GM18858 (cell line): ENCODE results near the gene CPTP.

Experiments used
- ATAC-seq: cut with Tn5 transposase; IDR thresholded peaks from one replicate; pipeline ENCODE4 v1.9.1; 2021; ENCODE audit not compliant: unreplicated experiment

CPTP gene

DNA sequence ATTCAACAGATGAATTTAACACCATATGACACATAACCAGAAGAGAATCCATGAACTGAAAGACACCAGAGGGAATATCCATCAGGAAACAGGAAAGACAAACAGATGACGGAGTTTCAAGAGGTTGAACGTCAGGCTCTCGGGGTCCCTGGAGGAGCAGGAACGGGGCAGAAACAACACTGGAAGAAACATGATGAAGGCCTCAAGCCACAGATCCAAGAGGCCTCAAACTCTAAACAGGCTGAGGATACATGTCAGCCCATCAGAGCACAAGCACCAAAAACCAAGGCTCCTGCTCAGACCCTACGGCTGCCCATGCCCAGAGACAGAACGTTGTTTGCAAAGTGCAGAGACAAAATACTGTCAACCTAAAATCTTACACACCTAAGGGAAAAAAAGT is 7.2 kb upstream of the CPTP start:
- no peak for ATAC-seq

DNA sequence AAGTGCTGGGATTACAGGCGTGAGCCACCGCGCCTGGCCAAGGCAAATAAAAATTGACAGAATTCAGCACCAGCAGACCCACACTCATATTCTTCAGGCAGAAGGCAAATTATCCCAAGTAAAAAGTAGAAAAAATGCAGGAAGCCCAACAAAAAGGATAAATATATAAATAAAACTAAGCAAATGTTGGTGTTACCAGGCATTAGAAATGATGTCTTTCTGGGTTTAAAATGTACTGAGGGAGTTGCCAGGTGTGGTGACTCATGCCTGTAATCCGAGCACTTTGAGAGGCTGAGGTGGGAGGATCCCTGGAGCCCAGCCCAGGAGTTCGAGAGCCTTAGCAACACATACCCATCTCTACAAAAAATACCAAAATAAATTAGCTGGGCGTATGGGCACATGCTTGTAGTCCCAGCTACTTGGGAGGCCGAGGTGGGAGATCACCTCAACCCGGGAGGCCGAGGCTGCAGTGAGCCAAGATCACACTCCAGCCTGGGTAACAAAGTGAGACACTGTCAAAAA is 6.4 kb upstream of the CPTP start:
- no peak for ATAC-seq

DNA sequence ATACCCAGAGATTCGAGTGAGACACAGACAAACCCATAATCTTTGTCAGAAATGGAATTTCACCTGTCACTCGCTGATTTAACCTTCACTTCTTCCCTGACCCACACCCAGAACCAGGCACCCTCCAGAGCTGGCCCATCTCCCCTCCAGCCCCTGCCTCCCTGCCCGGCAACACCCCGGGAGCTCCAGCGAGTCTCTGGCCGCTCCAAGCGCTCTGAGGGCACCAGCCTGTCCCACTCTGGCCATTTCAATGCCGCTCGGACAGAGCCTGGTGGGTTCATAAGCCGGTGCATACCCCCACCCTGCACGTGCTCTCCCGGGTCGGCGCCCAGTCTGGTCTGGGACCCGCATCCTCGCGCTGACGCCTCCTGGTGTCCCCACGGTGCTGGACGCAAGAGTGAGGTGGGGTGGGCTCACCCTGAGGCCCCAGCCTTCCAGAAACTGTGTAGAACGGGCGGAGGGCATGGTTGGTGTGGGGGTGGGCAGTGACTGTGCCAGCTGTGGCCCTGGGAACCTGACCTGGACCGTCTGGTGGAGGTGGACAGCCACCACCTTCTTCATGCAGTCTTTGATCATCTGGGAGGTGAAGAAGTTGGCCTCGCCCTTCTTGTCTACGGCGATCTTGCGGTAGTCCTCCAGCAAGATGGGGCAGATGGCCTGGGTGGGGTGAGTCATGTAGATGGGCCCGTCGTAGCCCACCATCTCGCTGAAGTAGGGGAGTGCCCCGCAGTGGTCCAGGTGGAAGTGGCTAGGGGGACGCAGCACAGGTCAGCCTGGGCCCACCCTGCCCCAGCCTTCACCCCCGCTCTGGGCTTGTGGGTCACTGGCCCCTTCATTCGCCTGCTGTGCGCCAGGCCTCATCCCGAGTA is 5.6 kb upstream of the CPTP start:
- ATAC-seq, result no peak

DNA sequence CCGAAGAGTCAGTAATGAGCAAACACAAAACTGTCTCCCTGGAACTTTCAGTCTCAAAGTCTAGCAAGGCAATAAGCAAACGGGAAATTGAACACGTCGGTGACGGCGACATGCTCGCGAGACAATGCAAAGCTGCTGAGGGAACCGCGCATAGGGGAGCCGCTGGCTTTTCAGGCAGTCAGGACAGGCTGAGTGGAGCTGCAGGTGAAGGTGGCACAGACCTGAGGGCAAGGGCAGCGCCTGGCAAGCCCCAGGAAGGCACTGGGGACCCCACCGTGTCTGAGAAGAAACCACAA is 5.0 kb upstream of the CPTP start:
- ATAC-seq, result no peak

DNA sequence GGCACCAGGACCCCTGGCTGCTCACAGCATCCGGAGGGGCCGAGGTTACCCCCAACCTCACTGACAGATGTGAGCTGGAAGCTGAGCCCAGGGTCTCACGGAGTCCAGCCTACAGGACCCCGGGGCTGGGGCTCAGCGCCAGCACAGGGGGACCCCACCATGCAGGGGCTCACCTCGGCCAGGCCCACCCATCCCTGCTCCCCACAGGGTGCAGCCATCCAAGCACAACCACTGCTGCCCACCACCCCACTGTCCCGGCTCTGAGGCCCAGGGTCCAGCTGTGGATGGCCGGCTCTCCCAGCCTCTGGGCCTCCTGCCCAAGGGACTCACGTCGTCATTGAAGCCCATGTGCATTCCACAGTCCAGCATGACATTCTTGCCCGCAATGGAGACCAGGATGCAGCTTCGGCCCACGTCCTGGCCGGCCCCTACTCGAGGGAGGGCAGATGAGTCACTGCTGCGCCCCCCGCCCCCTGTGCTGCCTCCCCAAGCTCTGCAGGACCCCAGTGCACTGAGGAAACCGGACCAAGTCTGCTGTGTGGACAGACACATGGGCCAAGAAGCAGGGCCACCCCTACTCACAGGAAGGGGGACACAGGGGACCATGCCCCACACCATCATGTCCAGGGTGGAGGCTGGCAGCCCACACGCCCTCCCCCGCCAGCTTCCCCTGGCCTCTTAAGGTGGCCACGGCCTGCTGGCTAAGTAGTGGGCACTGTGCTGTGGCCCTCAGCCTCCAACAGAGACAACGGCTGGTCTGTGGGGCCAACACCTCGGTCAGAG is 3.7 kb upstream of the CPTP start:
- no peak for ATAC-seq

DNA sequence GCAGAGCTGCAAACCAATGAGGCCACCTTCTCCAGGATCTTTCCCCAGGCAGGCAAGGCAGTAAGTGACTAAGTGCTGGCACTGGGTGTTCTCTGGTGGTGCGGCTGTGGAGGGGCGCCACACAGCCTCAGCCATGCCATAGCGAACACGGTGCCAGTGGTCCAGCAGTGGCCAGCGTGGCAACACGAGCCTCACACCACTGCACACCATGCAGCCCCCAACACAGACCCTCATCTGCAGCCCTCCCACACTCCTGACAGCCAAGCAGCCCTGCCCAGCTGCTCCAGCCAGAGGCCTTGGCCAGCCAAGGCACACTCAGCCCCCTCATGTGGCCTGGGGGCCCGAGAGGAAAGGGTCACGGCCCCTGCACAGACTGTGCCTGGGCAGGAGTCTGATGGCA is 3.1 kb upstream of the CPTP start:
- no peak for ATAC-seq

DNA sequence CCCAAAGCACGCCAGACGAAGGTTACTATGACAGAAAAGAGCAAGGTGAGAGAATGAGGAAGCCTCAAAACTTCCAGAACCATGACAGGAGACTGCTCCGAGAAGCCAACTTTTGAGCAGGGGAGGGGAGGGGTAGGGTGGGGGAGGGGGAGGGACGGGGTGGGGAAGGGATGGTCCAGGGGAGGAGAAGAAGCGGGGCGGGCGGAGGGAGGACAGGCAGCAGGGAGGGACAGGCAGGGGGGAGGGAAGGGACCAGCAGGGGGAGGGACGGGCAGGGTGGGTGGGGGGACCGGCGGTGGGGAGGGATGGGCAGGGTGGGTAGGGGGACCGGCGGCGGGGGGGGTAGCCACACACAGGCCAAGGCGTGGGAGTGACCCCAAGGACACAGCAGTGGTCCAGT is 2.2 kb upstream of the CPTP start:
- ATAC-seq, result no peak

DNA sequence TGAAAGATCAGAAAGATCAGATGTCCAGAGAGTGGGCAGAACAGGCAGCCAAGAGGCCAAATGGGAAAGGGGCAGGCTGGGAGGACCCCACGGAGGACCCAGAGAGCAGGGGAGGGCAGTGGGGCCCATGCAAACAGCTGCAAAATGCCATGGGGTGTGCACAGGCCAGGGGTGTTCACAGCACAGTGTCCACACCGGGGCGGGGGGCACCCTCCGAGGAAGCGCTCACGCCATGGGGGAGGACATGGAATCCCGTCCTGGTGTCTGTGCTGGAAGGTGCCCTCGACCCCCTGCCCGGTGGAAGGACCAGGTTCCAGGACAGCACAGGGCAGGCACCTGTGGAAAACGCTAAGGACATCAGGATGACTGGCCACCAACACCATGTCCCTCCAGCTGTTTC is 1.6 kb upstream of the CPTP start:
- ATAC-seq, result no peak

DNA sequence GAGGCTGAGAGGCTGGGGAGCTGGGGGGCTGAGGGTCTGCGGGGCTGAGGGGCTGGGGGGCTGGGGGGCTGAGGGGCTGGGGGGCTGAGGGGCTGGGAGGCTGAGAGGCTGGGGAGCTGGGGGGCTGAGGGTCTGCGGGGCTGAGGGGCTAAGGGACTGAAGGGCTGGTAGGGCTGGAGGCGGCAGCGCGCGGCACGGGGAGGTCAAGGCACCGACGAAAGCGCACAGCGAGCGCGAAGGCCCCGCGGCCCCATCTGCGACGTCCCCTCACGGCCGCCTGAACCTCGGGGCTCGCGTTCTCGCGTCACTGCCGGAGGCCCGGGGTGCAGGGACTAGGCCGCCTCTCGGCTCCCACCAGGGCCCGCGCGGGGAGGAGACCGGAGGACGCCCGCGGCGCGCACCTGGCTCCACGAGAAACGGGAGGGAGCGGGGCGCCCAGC is 498 bp upstream of the CPTP start:
- ATAC-seq, result no peak

DNA sequence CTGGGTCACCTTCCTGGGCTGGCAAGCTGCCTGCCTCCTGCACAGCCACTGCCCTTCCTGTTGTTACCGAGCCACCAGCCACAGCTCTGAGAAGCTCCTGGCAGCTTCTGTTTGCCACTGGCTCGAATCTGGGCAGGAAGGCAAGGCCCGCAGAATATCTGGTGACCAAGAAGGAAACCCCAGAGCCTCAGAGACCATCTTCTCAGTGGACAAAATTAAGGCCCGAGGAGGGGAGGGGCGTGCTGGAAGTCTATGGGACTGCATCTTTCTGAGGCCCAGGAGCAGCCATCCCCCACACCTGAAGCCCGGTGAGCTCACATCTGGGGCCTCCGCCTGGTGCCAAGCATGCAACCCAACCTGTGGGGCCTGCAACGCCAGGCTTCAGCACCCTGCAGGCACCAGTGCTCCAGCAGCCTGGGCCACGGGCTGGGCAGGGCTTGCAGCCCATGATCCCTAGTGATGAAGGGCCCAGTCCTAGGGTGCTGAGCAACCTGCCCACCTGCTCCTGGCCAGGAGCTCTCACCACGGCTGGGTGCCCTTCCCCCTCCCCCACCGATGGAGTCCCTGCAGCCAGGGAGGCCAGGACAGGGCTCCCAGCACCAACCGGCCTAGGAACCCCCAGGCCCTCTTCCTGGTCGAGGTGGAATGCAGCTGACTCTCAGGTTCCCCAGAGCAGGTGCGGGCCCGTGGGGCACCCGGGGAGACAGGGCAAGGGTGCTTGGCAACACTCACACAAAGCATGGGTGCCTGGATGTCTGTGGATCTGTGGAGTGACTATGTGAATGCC is 879 bp downstream of the CPTP start:
- no peak for ATAC-seq

DNA sequence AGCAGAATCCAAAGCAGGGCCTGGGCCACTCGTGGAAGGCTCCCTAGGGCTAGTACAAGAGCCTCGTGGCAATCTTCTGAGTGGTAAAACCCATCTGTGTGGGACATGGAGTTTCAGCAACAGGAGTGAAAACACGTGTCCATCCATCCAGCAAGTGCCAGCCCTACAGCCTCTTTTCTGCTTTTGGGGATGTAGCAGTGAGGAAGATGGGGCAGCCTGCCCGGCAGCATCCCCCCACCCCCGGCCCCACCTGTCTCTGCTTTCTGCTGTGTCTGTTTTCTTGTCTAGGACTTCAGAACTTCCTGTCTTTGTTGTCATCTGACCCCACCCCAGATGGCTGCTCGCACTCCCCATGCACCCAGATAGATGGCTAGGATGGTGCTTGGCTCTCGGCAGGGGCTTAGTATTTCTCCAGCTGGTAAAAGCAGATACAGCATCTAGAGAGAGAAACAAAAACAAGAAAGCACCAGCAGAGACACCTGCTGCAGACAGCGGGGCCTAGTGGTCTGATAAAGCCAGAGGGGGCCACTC is 1.5 kb downstream of the CPTP start:
- ATAC-seq, result no peak

DNA sequence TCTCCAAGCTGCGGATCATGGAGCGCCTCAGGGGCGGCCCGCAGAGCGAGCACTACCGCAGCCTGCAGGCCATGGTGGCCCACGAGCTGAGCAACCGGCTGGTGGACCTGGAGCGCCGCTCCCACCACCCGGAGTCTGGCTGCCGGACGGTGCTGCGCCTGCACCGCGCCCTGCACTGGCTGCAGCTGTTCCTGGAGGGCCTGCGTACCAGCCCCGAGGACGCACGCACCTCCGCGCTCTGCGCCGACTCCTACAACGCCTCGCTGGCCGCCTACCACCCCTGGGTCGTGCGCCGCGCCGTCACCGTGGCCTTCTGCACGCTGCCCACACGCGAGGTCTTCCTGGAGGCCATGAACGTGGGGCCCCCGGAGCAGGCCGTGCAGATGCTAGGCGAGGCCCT is 2.7 kb downstream of the CPTP start:
- no peak for ATAC-seq

DNA sequence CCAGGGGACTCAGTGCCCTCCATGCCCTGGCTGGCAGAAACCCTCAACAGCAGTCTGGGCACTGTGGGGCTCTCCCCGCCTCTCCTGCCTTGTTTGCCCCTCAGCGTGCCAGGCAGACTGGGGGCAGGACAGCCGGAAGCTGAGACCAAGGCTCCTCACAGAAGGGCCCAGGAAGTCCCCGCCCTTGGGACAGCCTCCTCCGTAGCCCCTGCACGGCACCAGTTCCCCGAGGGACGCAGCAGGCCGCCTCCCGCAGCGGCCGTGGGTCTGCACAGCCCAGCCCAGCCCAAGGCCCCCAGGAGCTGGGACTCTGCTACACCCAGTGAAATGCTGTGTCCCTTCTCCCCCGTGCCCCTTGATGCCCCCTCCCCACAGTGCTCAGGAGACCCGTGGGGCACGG is 3.7 kb downstream of the CPTP start:
- no peak for ATAC-seq

DNA sequence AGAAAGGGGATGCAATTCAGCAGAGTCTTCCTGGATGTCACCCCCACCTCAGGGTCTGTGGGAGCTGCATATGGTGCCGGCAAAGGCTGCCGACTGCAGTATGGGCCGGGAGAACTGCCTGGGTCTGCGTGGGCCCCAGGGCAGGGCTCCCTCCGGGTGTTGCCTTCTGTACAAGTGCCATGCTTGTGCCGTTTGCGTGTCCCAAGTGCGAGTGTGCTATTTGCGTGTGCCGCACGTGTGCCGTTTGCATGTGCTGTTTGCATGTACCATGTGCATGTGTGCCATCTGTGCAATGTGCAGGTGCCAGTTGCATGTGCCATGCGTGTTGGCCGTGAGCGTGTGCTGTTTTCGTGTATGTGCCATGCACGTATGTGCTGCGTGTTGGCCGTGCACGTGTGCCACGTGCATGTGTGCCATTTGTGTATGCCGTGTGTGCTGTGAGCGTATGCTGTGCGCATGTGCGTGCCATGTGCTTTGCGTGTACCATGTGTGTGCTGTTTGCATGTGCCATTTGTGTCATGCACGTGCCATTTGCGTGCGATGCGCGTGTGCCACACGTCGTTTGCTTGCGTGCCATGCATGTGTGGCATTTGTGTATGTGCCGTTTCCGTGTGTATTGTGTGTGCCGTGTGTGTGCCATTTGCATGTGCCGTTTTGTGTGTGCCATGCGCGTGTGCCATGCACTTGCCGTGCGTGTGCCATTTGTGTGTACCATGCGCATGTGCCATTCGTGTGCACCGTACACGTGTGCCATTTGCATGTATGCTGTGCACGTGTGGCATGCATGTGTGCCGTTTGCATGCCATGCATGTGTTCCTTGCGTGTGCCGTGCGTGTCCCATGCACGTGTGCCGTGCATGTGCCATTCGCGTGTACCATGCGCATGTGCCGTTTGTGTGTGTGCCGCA is 5.0 kb downstream of the CPTP start:
- no peak for ATAC-seq

DNA sequence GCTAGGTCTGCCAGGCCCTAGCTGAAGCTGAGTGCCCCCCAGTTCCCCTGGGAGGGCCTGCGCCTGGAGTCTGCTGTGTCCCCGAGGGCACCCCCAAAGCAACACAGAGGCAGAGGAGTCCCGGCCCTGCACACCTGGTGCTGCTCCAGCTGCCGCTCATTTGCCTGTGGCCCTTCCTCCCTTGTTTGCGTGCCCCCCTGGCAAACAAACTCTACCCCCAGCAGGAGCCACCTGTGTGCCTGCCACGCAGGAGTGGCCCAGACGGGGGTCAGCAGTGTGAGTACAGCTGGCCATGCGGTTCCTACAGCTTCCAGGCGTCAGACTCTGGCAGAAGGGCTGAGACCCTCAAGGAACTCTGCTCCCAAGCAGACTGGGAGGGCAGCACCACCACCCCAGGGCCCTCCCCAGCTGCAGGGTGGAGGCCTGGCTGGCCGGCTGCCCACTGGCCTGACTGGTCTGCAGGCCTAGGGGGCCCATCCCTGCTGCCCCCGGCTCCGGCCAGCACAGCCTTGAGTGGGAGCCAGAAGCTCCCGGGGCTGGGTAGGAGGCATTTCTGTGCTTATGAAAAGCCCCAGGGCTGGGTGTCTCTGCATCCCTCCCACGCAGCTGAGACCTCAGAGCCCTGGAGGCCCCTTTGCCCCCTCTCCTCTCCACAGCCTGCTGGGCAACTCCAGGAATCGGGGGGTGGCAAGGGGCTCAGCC is 5.9 kb downstream of the CPTP start:
- ATAC-seq, result no peak

DNA sequence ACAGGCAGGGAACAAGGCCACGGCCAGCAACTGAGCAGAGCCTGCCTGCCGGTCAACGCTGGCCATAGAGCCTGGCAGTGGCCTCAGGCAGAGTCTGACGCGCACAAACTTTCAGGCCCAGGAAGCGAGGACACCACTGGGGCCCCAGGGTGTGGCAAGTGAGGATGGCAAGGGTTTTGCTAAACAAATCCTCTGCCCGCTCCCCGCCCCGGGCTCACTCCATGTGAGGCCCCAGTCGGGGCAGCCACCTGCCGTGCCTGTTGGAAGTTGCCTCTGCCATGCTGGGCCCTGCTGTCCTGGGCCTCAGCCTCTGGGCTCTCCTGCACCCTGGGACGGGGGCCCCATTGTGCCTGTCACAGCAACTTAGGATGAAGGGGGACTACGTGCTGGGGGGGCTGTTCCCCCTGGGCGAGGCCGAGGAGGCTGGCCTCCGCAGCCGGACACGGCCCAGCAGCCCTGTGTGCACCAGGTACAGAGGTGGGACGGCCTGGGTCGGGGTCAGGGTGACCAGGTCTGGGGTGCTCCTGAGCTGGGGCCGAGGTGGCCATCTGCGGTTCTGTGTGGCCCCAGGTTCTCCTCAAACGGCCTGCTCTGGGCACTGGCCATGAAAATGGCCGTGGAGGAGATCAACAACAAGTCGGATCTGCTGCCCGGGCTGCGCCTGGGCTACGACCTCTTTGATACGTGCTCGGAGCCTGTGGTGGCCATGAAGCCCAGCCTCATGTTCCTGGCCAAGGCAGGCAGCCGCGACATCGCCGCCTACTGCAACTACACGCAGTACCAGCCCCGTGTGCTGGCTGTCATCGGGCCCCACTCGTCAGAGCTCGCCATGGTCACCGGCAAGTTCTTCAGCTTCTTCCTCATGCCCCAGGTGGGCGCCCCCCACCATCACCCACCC is 6.7 kb downstream of the CPTP start, which contains the start of gene TAS1R3:
TAS1R3 (plus strand) TSS at position 213 of the 898 bp plus-strand sequence; CDS start at position 279, 66 bp downstream.
- no peak for ATAC-seq

DNA sequence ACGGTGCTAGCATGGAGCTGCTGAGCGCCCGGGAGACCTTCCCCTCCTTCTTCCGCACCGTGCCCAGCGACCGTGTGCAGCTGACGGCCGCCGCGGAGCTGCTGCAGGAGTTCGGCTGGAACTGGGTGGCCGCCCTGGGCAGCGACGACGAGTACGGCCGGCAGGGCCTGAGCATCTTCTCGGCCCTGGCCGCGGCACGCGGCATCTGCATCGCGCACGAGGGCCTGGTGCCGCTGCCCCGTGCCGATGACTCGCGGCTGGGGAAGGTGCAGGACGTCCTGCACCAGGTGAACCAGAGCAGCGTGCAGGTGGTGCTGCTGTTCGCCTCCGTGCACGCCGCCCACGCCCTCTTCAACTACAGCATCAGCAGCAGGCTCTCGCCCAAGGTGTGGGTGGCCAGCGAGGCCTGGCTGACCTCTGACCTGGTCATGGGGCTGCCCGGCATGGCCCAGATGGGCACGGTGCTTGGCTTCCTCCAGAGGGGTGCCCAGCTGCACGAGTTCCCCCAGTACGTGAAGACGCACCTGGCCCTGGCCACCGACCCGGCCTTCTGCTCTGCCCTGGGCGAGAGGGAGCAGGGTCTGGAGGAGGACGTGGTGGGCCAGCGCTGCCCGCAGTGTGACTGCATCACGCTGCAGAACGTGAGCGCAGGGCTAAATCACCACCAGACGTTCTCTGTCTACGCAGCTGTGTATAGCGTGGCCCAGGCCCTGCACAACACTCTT is 7.6 kb downstream of the CPTP start:
- ATAC-seq, result no peak
